ENCODE measurements around the gene ARHGDIA. TPM values are rescaled to one million over a fixed set of nuclear protein-coding genes. Genes with fewer than 3 reads are reported as not detected.
A peak's percentile ranks its signal among the peaks of the same experiment; 100 is the strongest.

ARHGDIA gene
- total and polyA plus RNA-seq, 8 donors: 57.1 to 435 (median 151) TPM

DNA sequence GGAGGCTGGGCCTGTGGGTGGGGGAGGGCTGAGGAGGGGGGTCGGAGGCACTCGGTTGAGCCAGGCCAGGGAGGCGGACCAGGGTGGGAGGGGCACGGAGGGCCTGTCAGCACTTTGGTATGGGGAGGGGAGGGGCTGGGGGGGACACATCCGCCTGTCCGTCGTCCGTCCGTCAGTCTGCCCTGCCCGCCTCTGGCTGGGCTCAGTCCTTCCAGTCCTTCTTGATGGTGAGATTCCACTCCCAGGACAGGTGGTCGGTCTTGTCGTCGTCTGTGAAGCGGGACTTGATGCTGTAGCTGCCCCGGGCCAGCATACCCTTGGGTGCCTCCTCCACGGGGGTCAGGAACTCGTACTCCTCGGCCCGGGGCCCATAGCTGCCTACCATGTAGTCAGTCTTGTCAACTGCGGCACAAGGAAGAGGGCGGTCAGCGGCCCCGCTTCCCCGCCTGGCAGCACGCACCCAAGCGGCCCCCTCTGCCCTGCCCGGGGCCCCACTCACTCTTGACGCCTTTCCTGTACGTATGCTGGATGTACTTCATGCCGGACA, 2.4 kb downstream of the ARHGDIA start:
- H3K4me3 ChIP-seq: peak overlapping the region in 2 of 4 donors; percentile 86 to 98
- H3K27ac ChIP-seq: peak overlapping the region; percentile 92 to 100 (median 98)
- peaks cover 54 to 89% (median 80%) of the 10 kb centered on the region in 4 donors for H3K4me1 ChIP-seq
- TF ChIP-seq POLR2A (IDR thresholded peaks at IDR 0.05) (no peak), POLR2AphosphoS5 (IDR thresholded peaks at IDR 0.05) (no peak), EP300 (IDR thresholded peaks at IDR 0.05) (no peak)
- peak in 1 of 2 donors; percentile 74 for DNase-seq
- peaks cover 22 to 35% (median 30%) of the 10 kb centered on the region in 4 donors for H3K36me3 ChIP-seq
- WGBS, 5 donors: 47 to 73% (median 60%) methylated on average over 18 to 30 of the region's 30 CpGs
- no peaks in the 10 kb centered on the region for H3K9me3 ChIP-seq
- intact Hi-C loops (cut with DNase I; ENCODE audit: low total_unique reads): no loop called here
- H3K27me3 ChIP-seq: no peaks in the 10 kb centered on the region

DNA sequence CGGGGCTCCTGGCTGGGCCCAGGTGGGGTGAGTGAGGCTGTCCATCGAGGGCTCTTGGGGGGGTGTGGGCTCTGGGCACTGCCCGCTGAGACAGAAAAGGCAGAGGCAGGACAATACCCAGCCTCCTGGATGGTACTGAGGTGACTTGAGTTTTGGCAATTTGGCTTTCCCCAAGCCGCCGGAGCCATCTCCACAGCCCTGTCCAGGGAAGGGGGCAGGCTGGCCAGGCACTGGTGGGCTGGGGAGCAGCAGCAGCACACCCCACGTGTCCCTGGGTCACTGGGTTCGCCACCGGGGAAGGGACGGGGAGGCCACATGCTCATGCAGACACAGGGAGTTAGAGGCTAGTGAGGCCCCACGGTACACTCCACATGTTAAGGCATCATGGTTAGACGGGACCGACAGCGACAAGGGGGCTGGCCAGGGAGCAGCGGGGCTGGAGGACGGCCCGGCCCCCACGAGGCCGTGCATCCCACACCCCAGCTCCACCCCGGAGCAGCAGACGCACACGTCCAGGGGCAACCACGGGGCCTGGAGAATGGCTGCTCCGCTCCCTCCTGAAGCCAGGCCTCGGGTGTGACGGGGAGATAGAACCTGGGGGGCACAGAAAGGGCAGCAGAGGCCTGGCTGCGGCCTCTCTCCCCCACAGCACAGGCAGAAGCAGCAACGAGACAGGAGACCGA, 3.0 kb downstream of the ARHGDIA start:
- Histone ChIP-seq H3K27ac (peak overlapping the region; percentile 92 to 100 (median 98)), H3K4me3 (peak overlapping the region in 1 of 4 donors; percentile 98), H3K9me3 (no peaks in the 10 kb centered on the region), H3K27me3 (no peaks in the 10 kb centered on the region), H3K4me1 (peaks cover 56 to 89% (median 85%) of the 10 kb centered on the region in 4 donors), H3K36me3 (peaks cover 22 to 36% (median 35%) of the 10 kb centered on the region in 4 donors)
- peak in 1 of 2 donors; percentile 34 for DNase-seq
- intact Hi-C loops (cut with DNase I; ENCODE audit: low total_unique reads): no loop called here
- TF ChIP-seq EP300 (IDR thresholded peaks at IDR 0.05): no peak
- peak in 1 of 3 donors; percentile 8 for TF ChIP-seq POLR2AphosphoS5 (IDR thresholded peaks at IDR 0.05)
- TF ChIP-seq POLR2A (IDR thresholded peaks at IDR 0.05): no peak
- 37 to 67% (median 49%) methylated on average over 1 to 28 of the region's 28 CpGs for WGBS, 5 donors

DNA sequence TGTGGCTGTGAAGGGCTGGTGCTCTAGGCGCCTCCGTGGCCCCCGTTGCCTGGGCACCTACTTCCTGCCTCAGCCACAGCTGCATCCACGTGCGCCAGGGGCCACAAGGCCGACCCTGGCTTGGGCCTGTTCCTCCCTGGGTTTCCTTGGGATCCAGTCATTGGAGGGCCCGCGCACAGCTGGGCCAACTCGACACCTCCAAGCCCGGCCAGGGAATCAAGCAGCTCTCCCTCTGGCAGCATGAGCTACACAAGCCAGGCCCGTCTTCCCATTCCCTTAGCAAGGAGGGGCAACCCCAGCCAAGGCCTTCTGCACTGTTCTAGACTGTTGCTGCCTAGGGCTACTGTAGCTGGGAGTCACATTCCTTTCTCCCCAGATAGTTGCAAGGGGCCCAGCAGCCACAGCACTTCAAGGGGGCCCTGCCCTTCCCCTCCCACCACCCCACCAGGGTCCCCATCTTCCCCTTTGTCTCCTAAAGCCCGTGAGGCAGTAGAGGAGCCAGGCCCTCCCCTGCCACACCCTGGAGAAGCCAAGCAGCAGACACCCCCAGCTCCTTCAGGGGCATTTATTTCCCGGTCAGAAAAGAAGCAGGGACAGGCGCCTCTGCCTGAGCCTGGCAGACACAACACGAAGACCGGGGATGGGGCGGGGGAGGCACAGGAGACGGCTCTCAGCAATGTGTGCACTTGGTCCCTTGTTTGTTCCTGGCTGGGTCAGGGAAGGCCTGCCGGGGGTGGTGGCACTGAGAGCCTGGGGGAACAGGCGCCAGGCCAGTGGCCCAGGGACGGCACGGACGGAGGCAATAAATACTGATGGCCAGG, 3.8 kb downstream of the ARHGDIA start:
- WGBS, 5 donors: 26 to 36% (median 29%) methylated on average over 18 to 23 of the region's 23 CpGs

GRCh38 chr17:81866440-81867169, 4.5 kb downstream of the ARHGDIA start:
- peaks cover 69 to 89% (median 88%) of the 10 kb centered on the region in 4 donors for H3K4me1 ChIP-seq
- H3K36me3 ChIP-seq: peaks cover 22 to 38% (median 36%) of the 10 kb centered on the region in 4 donors
- 52 to 64% (median 57%) methylated on average over 15 to 18 of the region's 18 CpGs for WGBS, 5 donors
- peak overlapping the region; percentile 92 to 100 (median 98) for H3K27ac ChIP-seq
- no peaks in the 10 kb centered on the region for H3K9me3 ChIP-seq
- TF ChIP-seq EP300 (IDR thresholded peaks at IDR 0.05): no peak
- TF ChIP-seq POLR2AphosphoS5 (IDR thresholded peaks at IDR 0.05): peak in 1 of 3 donors; percentile 14
- TF ChIP-seq, protein P1, sequence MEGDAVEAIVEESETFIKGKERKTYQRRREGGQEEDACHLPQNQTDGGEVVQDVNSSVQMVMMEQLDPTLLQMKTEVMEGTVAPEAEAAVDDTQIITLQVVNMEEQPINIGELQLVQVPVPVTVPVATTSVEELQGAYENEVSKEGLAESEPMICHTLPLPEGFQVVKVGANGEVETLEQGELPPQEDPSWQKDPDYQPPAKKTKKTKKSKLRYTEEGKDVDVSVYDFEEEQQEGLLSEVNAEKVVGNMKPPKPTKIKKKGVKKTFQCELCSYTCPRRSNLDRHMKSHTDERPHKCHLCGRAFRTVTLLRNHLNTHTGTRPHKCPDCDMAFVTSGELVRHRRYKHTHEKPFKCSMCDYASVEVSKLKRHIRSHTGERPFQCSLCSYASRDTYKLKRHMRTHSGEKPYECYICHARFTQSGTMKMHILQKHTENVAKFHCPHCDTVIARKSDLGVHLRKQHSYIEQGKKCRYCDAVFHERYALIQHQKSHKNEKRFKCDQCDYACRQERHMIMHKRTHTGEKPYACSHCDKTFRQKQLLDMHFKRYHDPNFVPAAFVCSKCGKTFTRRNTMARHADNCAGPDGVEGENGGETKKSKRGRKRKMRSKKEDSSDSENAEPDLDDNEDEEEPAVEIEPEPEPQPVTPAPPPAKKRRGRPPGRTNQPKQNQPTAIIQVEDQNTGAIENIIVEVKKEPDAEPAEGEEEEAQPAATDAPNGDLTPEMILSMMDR (IDR thresholded peaks at IDR 0.05): no peak
- TF ChIP-seq POLR2A (IDR thresholded peaks at IDR 0.05): no peak
- no peaks in the 10 kb centered on the region for H3K27me3 ChIP-seq
- no peak for DNase-seq
- H3K4me3 ChIP-seq: no peak overlapping the region
- intact Hi-C loops (cut with DNase I; ENCODE audit: low total_unique reads): no loop called here

More for the DNA sequence above, 3.8 kb downstream of the ARHGDIA start:
- peak; percentile 48 to 52 for DNase-seq
- Histone ChIP-seq H3K4me3 (peak overlapping the region in 1 of 4 donors; percentile 98), H3K27me3 (no peaks in the 10 kb centered on the region), H3K4me1 (peaks cover 61 to 89% (median 87%) of the 10 kb centered on the region in 4 donors), H3K27ac (peak overlapping the region; percentile 92 to 100 (median 98)), H3K36me3 (peaks cover 22 to 38% (median 36%) of the 10 kb centered on the region in 4 donors), H3K9me3 (no peaks in the 10 kb centered on the region)
- intact Hi-C loops (cut with DNase I; ENCODE audit: low total_unique reads): no loop called here
- no peak for TF ChIP-seq EP300 (IDR thresholded peaks at IDR 0.05)
- TF ChIP-seq POLR2A (IDR thresholded peaks at IDR 0.05): peak in 1 of 4 donors; percentile 5
- TF ChIP-seq POLR2AphosphoS5 (IDR thresholded peaks at IDR 0.05): peak in 2 of 3 donors; percentile 15 to 70

DNA sequence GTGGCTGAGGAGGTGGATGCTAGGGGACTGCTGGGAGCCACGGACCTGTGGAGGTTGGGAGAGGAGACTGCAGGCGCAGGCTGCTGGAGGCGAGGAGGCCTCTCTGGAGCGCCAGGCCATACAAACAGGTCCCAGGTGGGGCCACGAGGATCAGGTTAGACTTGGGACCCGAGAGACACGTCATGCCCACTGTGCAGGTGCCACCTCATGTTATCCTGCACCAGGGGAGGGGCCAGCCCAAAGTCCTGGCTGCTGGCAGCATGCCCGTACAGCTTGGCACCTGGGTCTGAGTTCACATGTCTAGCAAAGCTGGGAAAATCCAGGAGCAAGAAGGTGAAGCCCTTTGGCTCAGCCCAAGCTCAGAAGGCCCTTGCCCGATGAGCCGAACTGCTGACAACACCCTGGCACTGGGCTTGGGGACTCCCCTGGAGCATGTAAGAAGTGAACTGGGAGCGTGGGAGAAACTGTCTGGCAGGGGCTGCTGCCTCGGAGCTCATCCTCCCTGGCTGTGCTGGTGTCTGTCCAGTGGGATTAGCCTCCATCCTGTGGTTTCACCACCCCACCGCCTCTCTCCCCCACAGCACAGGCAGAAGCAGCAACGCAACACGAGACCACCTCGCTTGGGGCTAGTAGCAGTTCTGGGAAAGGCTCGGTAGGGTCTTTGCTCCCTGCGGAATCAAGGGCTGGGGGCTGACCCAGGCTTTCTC, 5.3 kb downstream of the ARHGDIA start:
- TF ChIP-seq EP300 (IDR thresholded peaks at IDR 0.05): no peak
- peak in 2 of 3 donors; percentile 77 to 92 for TF ChIP-seq POLR2AphosphoS5 (IDR thresholded peaks at IDR 0.05)
- TF ChIP-seq POLR2A (IDR thresholded peaks at IDR 0.05): no peak
- TF ChIP-seq, protein P1 (IDR thresholded peaks at IDR 0.05): no peak
- DNase-seq: peak; percentile 73 to 97
- Histone ChIP-seq H3K36me3 (peaks cover 22 to 38% (median 36%) of the 10 kb centered on the region in 4 donors), H3K27ac (peak overlapping the region; percentile 92 to 100 (median 98)), H3K27me3 (no peaks in the 10 kb centered on the region), H3K4me1 (peaks cover 73 to 91% (median 90%) of the 10 kb centered on the region in 4 donors), H3K4me3 (no peak overlapping the region), H3K9me3 (no peaks in the 10 kb centered on the region)
- 34 to 61% (median 50%) methylated on average over 12 to 18 of the region's 18 CpGs for WGBS, 5 donors
- intact Hi-C loops (cut with DNase I; ENCODE audit: low total_unique reads): no loop called here
